ENCODE data around the gene CALHM2. TPM values are rescaled to one million over a fixed set of nuclear protein-coding genes. Genes with fewer than 3 reads are reported as not detected.
"Not testable (repeated sequence)": the region's sequence is repeated elsewhere in the genome, so short reads cannot be mapped to it uniquely, and the experiment has no call there.

The CALHM2 gene
- total and polyA plus RNA-seq, 9 donors: 10.5 to 25.9 (median 18.3) TPM

GRCh38 chr10:103419101-103419500 is 33.1 kb downstream of the CALHM2 start:
- H3K9me3 ChIP-seq (replicated peaks; ENCODE audit: control insufficient read depth, low read depth, low read length): no peaks in the 10 kb centered on the region
- no peak for DNase-seq
- H3K27me3 ChIP-seq (ENCODE audit: control insufficient read depth, insufficient read depth, low read length): no peaks in the 10 kb centered on the region
- H3K4me1 ChIP-seq (ENCODE audit: control insufficient read depth, insufficient read depth, low read length): no peaks in the 10 kb centered on the region
- no peak overlapping the region for H3K4me3 ChIP-seq (ENCODE audit: low read length)
- peaks cover 90% of the 10 kb centered on the region for H3K36me3 ChIP-seq (ENCODE audit: control insufficient read depth, insufficient read depth, low read length)
- no peak overlapping the region for H3K27ac ChIP-seq (ENCODE audit: low read length)
- WGBS (ENCODE audit: insufficient coverage): 85% methylated on average over 2 of the region's 4 CpGs

GRCh38 chr10:103417601-103418000 is 34.6 kb downstream of the CALHM2 start:
- Histone ChIP-seq H3K9me3 (replicated peaks; ENCODE audit: control insufficient read depth, low read depth, low read length) (no peaks in the 10 kb centered on the region), H3K27ac (ENCODE audit: low read length) (no peak overlapping the region), H3K4me3 (ENCODE audit: low read length) (no peak overlapping the region), H3K27me3 (ENCODE audit: control insufficient read depth, insufficient read depth, low read length) (no peaks in the 10 kb centered on the region), H3K4me1 (ENCODE audit: control insufficient read depth, insufficient read depth, low read length) (no peaks in the 10 kb centered on the region), H3K36me3 (ENCODE audit: control insufficient read depth, insufficient read depth, low read length) (peaks cover 90% of the 10 kb centered on the region)
- 88% methylated on average over 5 of the region's 5 CpGs for WGBS (ENCODE audit: insufficient coverage)
- no peak for DNase-seq

- H3K9me3 ChIP-seq (replicated peaks; ENCODE audit: control insufficient read depth, low read depth, low read length); H3K27ac ChIP-seq (ENCODE audit: low read length); H3K4me1 ChIP-seq (ENCODE audit: control insufficient read depth, insufficient read depth, low read length); H3K27me3 ChIP-seq (ENCODE audit: control insufficient read depth, insufficient read depth, low read length); DNase-seq; H3K4me3 ChIP-seq (ENCODE audit: low read length): not testable (repeated sequence)
- H3K36me3 ChIP-seq (ENCODE audit: control insufficient read depth, insufficient read depth, low read length): peaks cover 90% of the 10 kb centered on the region
- WGBS (ENCODE audit: insufficient coverage): 100% methylated on average over 1 of the region's 5 CpGs
Observed at GRCh38 chr10:103417148-103417469, 35.1 kb downstream of the CALHM2 start.

GRCh38 chr10:103416436-103417147 is 35.6 kb downstream of the CALHM2 start:
- no peak overlapping the region for H3K4me3 ChIP-seq (ENCODE audit: low read length)
- no peaks in the 10 kb centered on the region for H3K27me3 ChIP-seq (ENCODE audit: control insufficient read depth, insufficient read depth, low read length)
- H3K27ac ChIP-seq (ENCODE audit: low read length): no peak overlapping the region
- 72% methylated on average over 5 of the region's 8 CpGs for WGBS (ENCODE audit: insufficient coverage)
- peaks cover 93% of the 10 kb centered on the region for H3K36me3 ChIP-seq (ENCODE audit: control insufficient read depth, insufficient read depth, low read length)
- no peaks in the 10 kb centered on the region for H3K4me1 ChIP-seq (ENCODE audit: control insufficient read depth, insufficient read depth, low read length)
- peak; percentile 83 for DNase-seq
- H3K9me3 ChIP-seq (replicated peaks; ENCODE audit: control insufficient read depth, low read depth, low read length): no peaks in the 10 kb centered on the region

GRCh38 chr10:103415581-103415980 is 36.6 kb downstream of the CALHM2 start:
- Histone ChIP-seq H3K4me3 (ENCODE audit: low read length) (no peak overlapping the region), H3K9me3 (replicated peaks; ENCODE audit: control insufficient read depth, low read depth, low read length) (no peaks in the 10 kb centered on the region), H3K36me3 (ENCODE audit: control insufficient read depth, insufficient read depth, low read length) (peaks cover 95% of the 10 kb centered on the region), H3K27ac (ENCODE audit: low read length) (no peak overlapping the region), H3K27me3 (ENCODE audit: control insufficient read depth, insufficient read depth, low read length) (no peaks in the 10 kb centered on the region), H3K4me1 (ENCODE audit: control insufficient read depth, insufficient read depth, low read length) (no peaks in the 10 kb centered on the region)
- no peak for DNase-seq
- WGBS (ENCODE audit: insufficient coverage): 81% methylated on average over 5 of the region's 8 CpGs

- H3K36me3 ChIP-seq (ENCODE audit: control insufficient read depth, insufficient read depth, low read length): peaks cover 89% of the 10 kb centered on the region
- no peak overlapping the region for H3K4me3 ChIP-seq (ENCODE audit: low read length)
- no CpG with 5 or more reads among the region's 2 CpGs for WGBS (ENCODE audit: insufficient coverage)
- H3K27me3 ChIP-seq (ENCODE audit: control insufficient read depth, insufficient read depth, low read length): no peaks in the 10 kb centered on the region
- no peak overlapping the region for H3K27ac ChIP-seq (ENCODE audit: low read length)
- no peaks in the 10 kb centered on the region for H3K4me1 ChIP-seq (ENCODE audit: control insufficient read depth, insufficient read depth, low read length)
- no peaks in the 10 kb centered on the region for H3K9me3 ChIP-seq (replicated peaks; ENCODE audit: control insufficient read depth, low read depth, low read length)
- DNase-seq: no peak
Observed at GRCh38 chr10:103413564-103413963, 38.6 kb downstream of the CALHM2 start.

DNA sequence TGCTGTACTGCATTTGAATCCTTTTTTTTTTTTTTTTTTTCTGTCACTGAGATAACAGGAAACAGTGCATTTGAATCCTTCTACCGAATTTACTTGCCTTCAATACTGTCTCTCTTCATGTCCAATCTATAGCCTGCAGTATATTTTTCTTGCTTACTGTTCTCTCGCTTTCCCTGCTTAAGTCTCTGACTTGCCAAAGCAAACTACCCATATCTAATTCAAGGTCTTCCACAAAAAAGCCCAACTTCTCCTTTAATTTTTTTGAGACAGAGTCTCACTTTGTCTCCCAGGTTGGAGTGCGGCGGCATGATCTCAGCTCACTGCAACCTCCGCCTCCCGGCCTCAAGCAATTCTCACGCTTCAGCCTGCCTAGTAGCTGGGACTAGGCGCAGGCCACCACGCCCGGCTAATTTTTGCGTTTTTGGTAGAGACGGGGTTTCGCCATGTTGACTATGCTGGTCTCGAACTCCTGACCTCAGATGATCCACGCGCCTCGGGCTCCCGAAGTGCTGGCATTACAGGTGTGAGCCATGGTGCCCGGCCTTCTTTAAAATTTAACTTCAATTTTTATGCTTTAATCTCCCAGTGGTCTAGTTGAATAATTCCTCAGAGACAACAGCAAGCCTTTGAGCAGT is 54.9 kb downstream of the CALHM2 start:
- Histone ChIP-seq H3K9me3 (replicated peaks; ENCODE audit: control insufficient read depth, low read depth, low read length) (no peaks in the 10 kb centered on the region), H3K36me3 (ENCODE audit: control insufficient read depth, insufficient read depth, low read length) (peaks cover 41% of the 10 kb centered on the region), H3K27ac (ENCODE audit: low read length) (no peak overlapping the region), H3K27me3 (ENCODE audit: control insufficient read depth, insufficient read depth, low read length) (no peaks in the 10 kb centered on the region), H3K4me1 (ENCODE audit: control insufficient read depth, insufficient read depth, low read length) (peaks cover 14% of the 10 kb centered on the region), H3K4me3 (ENCODE audit: low read length) (peak overlapping the region; percentile 87)
- DNase-seq: no peak
- 60% methylated on average over 14 of the region's 19 CpGs for WGBS (ENCODE audit: insufficient coverage)

- Histone ChIP-seq H3K27me3 (ENCODE audit: control insufficient read depth, insufficient read depth, low read length) (no peaks in the 10 kb centered on the region), H3K9me3 (replicated peaks; ENCODE audit: control insufficient read depth, low read depth, low read length) (no peaks in the 10 kb centered on the region), H3K4me3 (ENCODE audit: low read length) (peak overlapping the region; percentile 87), H3K36me3 (ENCODE audit: control insufficient read depth, insufficient read depth, low read length) (peaks cover 37% of the 10 kb centered on the region), H3K4me1 (ENCODE audit: control insufficient read depth, insufficient read depth, low read length) (peaks cover 14% of the 10 kb centered on the region), H3K27ac (ENCODE audit: low read length) (peak overlapping the region; percentile 60)
- 0% methylated on average over 7 of the region's 8 CpGs for WGBS (ENCODE audit: insufficient coverage)
- no peak for DNase-seq
Observed at GRCh38 chr10:103396789-103397087, 55.4 kb downstream of the CALHM2 start.

Other genes with a start within 250 kb of the CALHM2 start
- not detected for gene RPEL1, start 206.5 kb downstream of the CALHM2 start, total RNA-seq
- gene RPEL1, start 206.5 kb downstream of the CALHM2 start, polyA plus RNA-seq (ENCODE audit: insufficient read depth in 1 of 8, insufficient read length in 8 of 8, low replicate concordance in 1 of 8): under 1 TPM in 4 of 8 donors, not detected in 4; 0.08 to 0.12 (median 0.10) TPM
- 0.13 TPM for gene INA, start 175.2 kb downstream of the CALHM2 start, total RNA-seq
- under 1 TPM; 0.06 to 0.73 (median 0.22) TPM for gene INA, start 175.2 kb downstream of the CALHM2 start, polyA plus RNA-seq (ENCODE audit: insufficient read depth in 1 of 8, insufficient read length in 8 of 8, low replicate concordance in 1 of 8)
- gene PCGF6, start 101.2 kb downstream of the CALHM2 start, total RNA-seq: 9.4 TPM
- gene PCGF6, start 101.2 kb downstream of the CALHM2 start, polyA plus RNA-seq (ENCODE audit: insufficient read depth in 1 of 8, insufficient read length in 8 of 8, low replicate concordance in 1 of 8): 1 to 10 TPM; 7.6 to 9.8 (median 8.9) TPM
- gene TAF5, start 84.4 kb downstream of the CALHM2 start, total RNA-seq: 4.0 TPM
- gene TAF5, start 84.4 kb downstream of the CALHM2 start, polyA plus RNA-seq (ENCODE audit: insufficient read depth in 1 of 8, insufficient read length in 8 of 8, low replicate concordance in 1 of 8): 1 to 10 TPM; 3.3 to 5.4 (median 4.2) TPM
- gene ATP5MK, start 55.9 kb downstream of the CALHM2 start, total RNA-seq: 543 TPM
- gene ATP5MK, start 55.9 kb downstream of the CALHM2 start, polyA plus RNA-seq (ENCODE audit: insufficient read depth in 1 of 8, insufficient read length in 8 of 8, low replicate concordance in 1 of 8): 100 to 1,000 TPM; 219 to 293 (median 242) TPM
- 26.6 TPM for gene PDCD11, start 55.7 kb downstream of the CALHM2 start, total RNA-seq
- gene PDCD11, start 55.7 kb downstream of the CALHM2 start, polyA plus RNA-seq (ENCODE audit: insufficient read depth in 1 of 8, insufficient read length in 8 of 8, low replicate concordance in 1 of 8): 10 to 100 TPM; 23.5 to 30.3 (median 26.5) TPM
- not detected for gene CALHM1, start 6.5 kb upstream of the CALHM2 start, total RNA-seq
- under 1 TPM in 6 of 8 donors, not detected in 2; 0.05 to 0.43 (median 0.08) TPM for gene CALHM1, start 6.5 kb upstream of the CALHM2 start, polyA plus RNA-seq (ENCODE audit: insufficient read depth in 1 of 8, insufficient read length in 8 of 8, low replicate concordance in 1 of 8)
- gene CALHM3, start 26.9 kb upstream of the CALHM2 start, total RNA-seq: not detected
- gene CALHM3, start 26.9 kb upstream of the CALHM2 start, polyA plus RNA-seq (ENCODE audit: insufficient read depth in 1 of 8, insufficient read length in 8 of 8, low replicate concordance in 1 of 8): under 1 TPM in 1 of 8 donors, not detected in 7; 0.13 TPM
- gene NEURL1, start 41.3 kb upstream of the CALHM2 start, total RNA-seq: 19.8 TPM
- gene NEURL1, start 41.3 kb upstream of the CALHM2 start, polyA plus RNA-seq (ENCODE audit: insufficient read depth in 1 of 8, insufficient read length in 8 of 8, low replicate concordance in 1 of 8): 10 to 100 TPM; 12.0 to 30.3 (median 18.0) TPM